GM19452 (cell line): ENCODE data around the gene MARCHF10.

Source experiments
- ATAC-seq: cut with Tn5 transposase; IDR thresholded peaks from one replicate; pipeline ENCODE4 v1.9.1; 2021; ENCODE audit not compliant: unreplicated experiment

Gene MARCHF10

GRCh38 chr17:62755141-62755851 lies 52.8 kb downstream of the MARCHF10 start:
- ATAC-seq, result no peak

- no peak for ATAC-seq
Measured at GRCh38 chr17:62754631-62755030, 53.5 kb downstream of the MARCHF10 start.

DNA sequence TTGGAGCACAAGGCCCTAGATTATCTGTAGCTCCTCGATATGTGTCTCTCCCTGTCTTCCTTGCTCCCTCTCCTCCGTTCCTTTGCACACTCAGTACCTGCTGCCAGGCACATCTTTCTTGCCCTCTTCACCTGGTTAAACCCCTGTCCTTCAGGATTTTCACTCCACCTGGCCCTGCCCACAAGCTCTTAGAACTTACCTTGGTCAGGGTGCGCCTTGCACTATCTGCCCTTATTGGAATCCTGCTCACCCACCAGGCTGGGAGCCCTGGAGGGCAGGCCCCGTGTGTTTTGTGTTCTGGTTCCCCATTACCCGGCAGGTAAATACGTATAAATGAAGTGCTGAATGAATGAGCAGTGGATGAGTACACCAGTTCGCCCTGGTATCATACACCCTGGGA lies 54.6 kb downstream of the MARCHF10 start:
- no peak for ATAC-seq

DNA sequence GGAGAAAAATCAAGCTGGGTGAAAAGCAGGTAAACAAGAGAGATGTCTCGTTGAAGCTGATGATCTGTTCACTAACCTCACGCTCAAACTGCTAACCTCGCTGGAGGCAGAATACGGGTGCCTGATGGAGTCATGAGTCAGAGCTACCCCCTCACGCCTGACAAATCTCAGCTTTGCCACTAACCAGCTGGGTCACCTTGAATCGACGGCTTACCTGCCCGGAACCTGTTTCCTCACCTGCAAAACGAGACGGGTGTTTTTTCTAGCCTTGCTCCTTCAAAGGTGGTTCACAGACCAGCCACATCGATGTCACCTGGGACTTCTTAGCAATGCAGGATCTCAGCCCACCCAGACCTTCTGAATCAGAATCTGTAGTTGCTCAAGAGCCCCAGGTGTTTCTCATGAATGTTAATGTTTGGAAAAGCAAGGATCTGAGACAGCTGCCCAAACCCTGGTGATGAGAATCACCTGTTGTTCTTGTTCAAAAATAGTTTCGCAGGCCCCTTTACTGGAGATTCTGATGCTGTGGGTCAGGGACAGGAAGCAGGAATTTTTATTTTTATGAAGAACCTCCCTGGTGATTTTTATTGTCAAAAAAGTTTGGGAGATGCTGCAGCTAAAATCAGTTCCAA lies 56.9 kb downstream of the MARCHF10 start:
- ATAC-seq, result no peak

DNA sequence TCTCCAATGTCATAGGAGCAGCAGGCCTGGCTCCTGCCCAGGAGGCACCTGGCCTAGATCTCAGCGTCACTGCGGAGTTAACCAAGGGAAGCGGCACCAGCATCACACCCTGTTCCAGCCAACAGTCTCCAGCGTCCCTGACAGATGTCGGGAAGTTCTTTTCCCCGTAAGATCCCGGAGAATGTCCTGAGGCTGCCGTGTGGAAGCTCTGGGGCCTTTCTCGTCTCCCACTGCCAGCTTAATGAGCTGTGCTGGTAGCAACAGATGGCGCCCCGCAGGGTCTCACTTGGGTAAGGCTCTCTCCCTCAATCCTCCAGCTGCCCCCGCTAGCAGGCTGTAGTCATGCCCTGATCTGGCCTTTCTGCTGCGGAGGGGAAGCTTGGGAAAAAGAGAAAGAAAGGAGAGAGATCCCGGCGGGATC lies 57.5 kb downstream of the MARCHF10 start:
- no peak for ATAC-seq

DNA sequence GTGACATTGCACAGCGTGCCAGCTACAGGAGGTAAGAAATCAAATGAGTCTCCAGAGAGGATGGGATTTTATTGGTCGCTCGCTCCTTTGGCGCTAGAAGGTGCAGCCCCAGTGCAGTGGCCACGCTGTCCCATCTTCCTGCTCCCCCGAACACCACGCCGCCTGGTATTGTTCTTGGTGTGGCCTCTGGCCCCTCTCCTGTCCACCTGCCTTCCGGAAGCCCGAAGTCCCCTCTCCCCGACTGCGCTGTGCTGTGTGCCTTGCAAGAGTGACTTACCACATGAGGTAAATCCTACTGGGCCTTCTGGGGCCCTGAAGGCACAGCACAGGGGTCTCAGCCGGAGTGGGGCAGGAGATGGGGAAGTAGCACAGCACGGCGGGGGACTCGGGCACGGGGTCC lies 58.2 kb downstream of the MARCHF10 start:
- no peak for ATAC-seq

DNA sequence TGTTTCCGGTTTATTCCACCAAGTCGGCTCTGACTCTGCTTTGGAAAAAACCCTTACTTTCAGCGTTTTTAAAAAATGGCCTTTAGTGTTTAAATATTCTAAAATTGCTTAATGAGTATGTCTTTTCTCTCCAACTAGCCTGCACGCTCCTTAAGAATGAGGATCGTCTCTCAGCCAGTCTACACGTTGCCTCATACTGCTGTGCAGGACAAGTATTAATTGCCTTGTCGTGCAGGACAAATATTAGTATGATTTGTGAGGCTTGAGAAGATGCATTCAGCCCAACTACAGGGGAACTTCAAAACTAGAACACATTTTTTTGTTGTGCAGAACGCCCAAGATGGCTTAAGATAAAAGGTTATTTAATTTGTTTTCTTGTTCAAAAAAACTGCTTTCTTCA lies 61.2 kb downstream of the MARCHF10 start:
- ATAC-seq, result no peak

DNA sequence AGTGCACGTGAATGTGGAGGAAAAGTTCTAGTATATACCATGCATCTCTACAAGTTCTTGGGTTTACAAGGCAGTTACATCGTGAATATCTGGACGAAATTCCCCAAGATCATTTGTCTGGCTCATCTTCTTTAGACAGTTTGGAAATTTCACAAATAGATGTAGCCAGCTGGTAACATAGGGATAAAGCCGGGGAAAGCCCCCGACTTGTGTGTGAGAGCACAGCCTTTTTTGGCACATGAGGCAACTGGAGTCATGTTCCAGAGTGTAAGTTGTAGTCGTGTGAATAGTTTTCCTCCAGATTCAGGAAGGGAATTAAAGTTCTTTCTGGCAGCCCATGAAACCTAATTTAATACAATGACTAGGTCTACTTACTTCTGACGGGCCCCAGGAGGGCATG lies 62.3 kb downstream of the MARCHF10 start:
- no peak for ATAC-seq

- no peak for ATAC-seq
Measured at GRCh38 chr17:62744259-62744658, 63.9 kb downstream of the MARCHF10 start.

DNA sequence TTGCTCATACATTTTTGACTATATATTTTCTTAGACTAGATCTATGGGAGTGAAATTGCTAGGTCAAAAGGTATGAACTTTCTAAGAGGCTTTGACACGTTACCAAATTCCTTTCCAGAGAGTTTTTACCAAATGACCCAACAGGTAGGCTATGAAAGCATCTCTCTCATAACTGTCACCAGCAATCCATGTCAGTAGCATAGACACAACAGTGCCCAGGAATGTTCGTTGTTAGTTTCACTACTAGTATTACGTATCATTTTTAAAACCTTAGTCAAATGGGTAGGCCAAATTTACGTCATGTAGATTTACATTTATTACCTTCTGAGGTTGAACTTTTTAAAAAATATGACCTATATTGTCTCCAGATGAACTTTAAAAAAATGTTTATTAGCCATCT lies 66.8 kb downstream of the MARCHF10 start:
- peak; percentile 64 for ATAC-seq

DNA sequence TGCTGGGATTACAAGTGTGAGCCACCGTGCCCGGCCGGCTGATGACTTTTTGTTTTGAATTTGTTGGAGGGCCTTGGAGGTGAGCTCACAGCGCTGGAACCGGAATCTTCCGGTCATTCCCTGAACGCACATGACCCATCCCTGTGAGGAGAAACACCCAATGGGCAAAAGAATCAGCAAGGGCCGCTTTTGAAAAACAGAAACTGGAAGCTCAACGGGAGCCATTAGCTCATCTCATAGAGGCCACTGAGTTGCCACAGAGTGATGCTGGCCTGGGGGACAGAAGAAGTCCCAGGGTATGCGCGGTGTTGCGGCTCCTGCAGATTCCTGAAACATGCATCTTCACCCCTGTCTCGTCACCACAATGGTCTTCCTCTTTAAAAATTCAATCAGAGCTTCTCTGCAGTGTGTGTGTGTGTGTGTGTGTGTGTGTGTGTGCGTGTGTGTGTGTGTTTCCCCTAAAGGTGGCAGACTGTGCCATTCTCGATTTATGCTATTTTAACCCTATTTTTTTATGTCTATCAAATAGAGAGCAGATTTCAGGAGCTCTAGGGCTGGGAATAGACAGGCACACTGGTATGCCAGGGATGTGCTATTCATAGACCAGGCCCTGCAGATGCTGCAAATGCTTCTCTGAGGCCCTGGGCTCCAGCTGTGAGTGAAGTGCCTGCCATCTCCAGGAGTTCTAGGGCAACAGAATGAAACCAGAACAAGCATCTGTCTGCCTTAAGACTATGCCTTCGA lies 68.3 kb downstream of the MARCHF10 start:
- ATAC-seq, result no peak

- ATAC-seq, result no peak
Measured at GRCh38 chr17:62738281-62738680, 69.8 kb downstream of the MARCHF10 start.

- ATAC-seq, result no peak
Measured at GRCh38 chr17:62737513-62737912, 70.6 kb downstream of the MARCHF10 start.

- no peak for ATAC-seq
Measured at GRCh38 chr17:62735044-62735651, 73.0 kb downstream of the MARCHF10 start.

- no peak for ATAC-seq
Measured at GRCh38 chr17:62732125-62732524, 76.0 kb downstream of the MARCHF10 start.

- ATAC-seq, result no peak
Measured at GRCh38 chr17:62727916-62728672, 80.0 kb downstream of the MARCHF10 start.

- ATAC-seq, result no peak
Measured at GRCh38 chr17:62725791-62726249, 82.3 kb downstream of the MARCHF10 start.

DNA sequence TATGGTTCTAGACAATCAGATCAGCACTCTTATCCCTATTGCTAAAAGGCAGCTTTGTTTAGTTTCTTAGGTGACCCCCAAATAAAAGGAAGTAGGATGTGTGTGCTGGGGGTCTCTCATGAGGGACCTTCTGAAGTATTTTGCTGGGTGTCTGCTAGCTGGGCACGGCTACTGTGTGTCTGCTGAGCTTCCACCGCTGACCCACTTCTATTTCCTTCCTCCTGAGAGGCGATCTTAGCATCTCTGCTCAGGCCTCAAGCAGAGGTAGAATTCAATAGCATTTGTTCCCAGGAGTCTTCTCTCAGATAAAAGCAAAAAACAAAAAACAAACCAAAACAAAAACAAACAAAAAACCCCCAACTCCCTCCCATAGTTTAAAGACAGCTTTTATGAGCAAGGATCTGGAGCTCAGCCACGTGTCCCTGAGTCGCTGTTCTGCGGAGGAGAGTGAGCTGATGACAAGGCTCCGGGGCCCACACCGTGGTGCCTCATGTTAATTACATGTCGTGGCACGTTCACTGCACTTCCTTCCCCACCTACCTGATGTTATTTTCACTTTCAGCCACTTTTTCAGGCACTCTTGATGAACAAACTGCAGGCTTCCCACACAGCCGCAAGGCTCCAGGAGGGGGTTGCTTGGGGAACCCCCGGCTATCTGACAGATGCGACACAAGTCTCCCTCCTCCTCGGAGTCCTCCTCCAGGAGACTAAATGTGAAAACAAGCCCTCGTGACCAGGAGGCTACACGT lies 83.5 kb downstream of the MARCHF10 start:
- ATAC-seq, result peak; percentile 92

DNA sequence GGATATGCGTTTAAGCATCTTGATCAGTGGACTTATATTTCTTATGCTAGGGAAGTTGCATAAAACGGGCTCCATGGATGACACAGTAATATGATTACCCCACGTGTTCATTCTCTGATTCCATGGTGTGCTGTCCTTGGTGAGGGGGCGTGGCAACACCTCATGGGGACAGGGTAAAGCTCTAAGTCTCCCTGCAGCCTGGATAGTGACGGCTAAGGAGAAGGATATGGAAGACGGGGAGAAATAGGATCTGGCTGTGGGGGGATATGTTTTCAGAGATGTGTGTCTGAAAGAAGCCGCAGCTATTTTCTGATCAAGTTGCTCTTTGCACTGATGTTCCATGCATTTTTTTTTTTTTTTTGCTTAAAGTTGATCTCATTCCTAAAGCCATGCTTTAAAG lies 84.3 kb downstream of the MARCHF10 start:
- no peak for ATAC-seq

GRCh38 chr17:62722625-62723024 lies 85.5 kb downstream of the MARCHF10 start:
- ATAC-seq, result no peak
